Measurements from ENCODE around the gene RTEL1.

The RTEL1 gene

GRCh38 chr20:63687419-63688178 is 29.5 kb downstream of the RTEL1 start:
- no peak for TF ChIP-seq CTCF (IDR thresholded peaks at IDR 0.05; ENCODE audit: extremely low read depth, missing control alignments)
- DNase-seq (ENCODE audit: low spot score), result no peak

- no peak for TF ChIP-seq CTCF (IDR thresholded peaks at IDR 0.05; ENCODE audit: extremely low read depth, missing control alignments)
- no peak for DNase-seq (ENCODE audit: low spot score)
Observed at GRCh38 chr20:63688228-63689045, 30.3 kb downstream of the RTEL1 start.

- DNase-seq (ENCODE audit: low spot score), result no peak
- TF ChIP-seq CTCF (IDR thresholded peaks at IDR 0.05; ENCODE audit: extremely low read depth, missing control alignments), result no peak
Observed at GRCh38 chr20:63689046-63690002, 31.2 kb downstream of the RTEL1 start.

GRCh38 chr20:63690003-63690897 is 32.1 kb downstream of the RTEL1 start:
- DNase-seq (ENCODE audit: low spot score), result peak; percentile 47
- TF ChIP-seq CTCF (IDR thresholded peaks at IDR 0.05; ENCODE audit: extremely low read depth, missing control alignments), result no peak

GRCh38 chr20:63690898-63691710 is 33.0 kb downstream of the RTEL1 start:
- no peak for TF ChIP-seq CTCF (IDR thresholded peaks at IDR 0.05; ENCODE audit: extremely low read depth, missing control alignments)
- peak; percentile 56 for DNase-seq (ENCODE audit: low spot score)
